CD4-positive, alpha-beta T cell treated with Interleukin-6 at 100 ng/mL for 8 hours (primary cell): Measurements from ENCODE around the gene CHEK2.
"Not testable (repeated sequence)": the region's sequence is repeated elsewhere in the genome, so short reads cannot be mapped to it uniquely, and the experiment has no call there.

Experiments used
- DNase-seq: peaks from one replicate; pipeline ENCODE4 v3.0.0-alpha.2; 2020; ENCODE audit warnings: mixed read lengths, low spot score

The CHEK2 gene

DNA sequence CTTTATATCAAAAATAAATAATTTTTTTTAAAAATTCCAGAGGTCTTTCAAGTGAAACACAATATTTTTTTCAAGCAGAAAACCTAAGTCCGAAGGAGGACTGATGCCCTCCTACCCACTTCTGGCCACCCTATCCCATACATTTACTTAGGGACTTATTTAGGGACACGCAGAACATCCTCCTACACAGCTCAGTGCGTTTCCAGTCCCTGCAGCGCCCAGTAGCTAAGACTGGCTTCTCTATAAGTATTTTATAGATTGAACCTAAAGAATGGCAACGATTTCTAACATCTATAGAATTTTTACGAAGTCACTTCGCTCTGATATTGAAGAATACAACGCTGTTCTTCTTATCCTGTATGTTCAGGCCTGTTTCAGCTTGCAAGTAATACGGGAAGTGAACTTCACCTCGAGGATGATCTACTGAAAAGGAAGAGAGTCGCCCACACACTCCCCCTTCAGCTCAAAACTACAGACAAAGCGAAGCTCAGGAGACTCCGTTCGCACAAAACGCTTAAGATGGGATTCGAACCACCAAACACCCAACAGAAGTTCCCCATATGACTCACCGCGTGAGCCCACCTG, 328 bp downstream of the CHEK2 start:
- DNase-seq: no peak

DNA sequence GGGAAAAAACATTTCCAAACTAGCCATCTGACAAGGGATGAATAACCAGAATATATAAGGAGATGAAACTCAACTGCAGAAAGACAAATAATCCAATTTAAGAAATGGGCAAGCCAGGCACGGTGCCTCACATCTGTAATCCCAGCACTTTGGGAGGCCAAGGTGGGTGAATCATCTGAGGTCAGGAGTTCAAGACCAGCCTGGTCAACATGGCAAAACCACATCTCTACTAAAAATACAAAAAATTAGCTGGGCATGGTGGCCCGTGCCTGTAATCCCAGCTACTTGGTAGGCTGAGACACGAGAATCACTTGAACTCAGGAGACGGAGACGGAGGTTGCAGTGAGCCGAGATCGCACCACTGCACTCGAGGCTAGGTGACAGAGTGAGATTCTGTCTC, 2.7 kb downstream of the CHEK2 start:
- not testable (repeated sequence) for DNase-seq

DNA sequence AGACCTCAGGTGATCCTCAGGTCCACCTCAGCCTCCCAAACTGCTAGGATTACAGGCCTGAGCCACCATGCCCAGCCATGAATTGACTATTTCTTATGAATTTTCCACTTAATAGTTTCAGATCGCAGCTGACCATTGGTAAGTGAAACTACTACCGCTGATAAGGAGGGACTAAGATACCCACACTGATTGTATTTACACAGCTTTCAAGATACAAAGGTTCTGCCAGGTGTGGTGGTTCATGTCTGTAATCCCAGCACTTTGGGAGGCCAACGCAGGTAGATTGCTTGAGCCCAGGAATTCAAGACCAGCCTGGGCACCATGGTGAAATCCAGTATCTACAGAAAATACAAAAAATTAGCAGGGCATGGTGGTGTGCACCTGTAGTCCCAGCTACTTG, 3.9 kb downstream of the CHEK2 start:
- DNase-seq: no peak

DNA sequence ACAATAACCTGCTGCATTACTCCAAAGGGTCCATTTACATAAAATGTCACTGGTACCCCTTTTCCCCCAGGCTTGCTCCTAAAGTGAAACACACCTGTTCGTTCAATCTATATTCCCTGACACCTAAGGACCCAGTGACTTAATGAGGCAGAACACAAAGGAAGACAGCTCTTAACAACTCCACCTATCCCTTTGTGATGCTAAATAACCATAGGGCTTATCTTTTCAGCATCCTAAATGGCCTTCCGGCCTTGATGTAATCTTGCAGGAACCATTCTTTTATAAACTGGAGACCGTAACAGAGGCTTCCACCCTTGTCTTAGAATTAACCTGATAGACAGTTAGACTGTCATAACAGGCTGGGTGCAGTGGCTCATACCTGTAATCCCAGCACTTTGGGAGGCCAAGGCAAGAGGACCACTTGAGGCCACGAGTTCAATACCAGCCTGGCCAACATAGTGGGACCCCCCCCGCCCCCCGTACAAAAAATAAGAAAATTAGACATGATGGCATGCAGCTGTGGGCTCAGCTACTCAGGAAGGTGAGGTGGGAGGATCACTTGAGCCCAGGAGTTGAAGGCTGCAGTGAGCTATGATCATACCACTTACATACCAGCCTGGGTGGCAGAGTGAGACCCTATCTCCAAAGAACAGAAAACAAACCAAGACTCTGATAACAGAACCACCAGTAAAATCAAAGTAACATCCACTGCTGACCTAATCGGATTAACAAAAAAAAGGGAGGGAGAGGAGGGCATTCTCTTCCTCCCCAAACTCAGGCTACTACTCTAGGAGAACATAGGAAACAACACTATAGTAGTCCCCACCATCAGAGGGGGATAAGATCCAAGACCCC, 5.1 kb downstream of the CHEK2 start:
- no peak for DNase-seq

DNA sequence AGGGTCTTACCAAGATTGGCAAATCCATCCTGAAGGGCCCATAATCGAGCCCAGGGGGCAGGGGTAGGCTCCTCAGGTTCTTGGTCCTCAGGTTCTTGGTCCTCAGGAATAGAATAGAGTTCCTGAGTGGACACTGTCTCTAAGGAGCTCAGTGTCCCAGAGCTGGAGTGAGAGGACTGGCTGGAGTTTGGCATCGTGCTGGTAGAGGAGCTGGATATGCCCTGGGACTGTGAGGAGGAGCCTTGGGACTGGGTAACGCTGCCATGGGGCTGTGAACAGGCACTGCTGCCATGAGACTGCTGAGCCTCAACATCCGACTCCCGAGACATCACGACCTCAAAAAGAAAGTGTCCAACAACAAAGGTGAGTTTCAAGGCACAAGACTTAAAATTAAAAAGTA, 7.2 kb downstream of the CHEK2 start:
- no peak for DNase-seq

DNA sequence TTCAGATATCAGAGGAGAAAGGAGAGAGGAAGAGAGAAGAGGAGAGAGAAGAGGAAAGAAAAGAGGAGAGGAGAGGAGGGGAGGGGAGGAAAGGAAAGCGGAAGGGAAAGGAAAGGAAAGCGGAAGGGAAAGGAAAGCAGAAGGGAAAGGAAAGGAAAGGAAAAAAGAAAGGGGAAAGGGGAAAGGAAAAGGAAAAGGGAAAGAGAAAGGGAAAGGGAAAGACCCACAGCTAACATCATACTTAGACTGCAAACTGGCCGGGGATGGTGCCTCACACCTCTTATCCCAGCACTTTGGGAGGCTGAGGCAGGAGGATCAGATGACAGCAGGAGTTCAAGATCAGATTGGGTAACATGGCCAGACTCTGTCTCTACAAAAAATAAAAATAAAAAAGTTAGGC, 11.4 kb downstream of the CHEK2 start:
- no peak for DNase-seq

DNA sequence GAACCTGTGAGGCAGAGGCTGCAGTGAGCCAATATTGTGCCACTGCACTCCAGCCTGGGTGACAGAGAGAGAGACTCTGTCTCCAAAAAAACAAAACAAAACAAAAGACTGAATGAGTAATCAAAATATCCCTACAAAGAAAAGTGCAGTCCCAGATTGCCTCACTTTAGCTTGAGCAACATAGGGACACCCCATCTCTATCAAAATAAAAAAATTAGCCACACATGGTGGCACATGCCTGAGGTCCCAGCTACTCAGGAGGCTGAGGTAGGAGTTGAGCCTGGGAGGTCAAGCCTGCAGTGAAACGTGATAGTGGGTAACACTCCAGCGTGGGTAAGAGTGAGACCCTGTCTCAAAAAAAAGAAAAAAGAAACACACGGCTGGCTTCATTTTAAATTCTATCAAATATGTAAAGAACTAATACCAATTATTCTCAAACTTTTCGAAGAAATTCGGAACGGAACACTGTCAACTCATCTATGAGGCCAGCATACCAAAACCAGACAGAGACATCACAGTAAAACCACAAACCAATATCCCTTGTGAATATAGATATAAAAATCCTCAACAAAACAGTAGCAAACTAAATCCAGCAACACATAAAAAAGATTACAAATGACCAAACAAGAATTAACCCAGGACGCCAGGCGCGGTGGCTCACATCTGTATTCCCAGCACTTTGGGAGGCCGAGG, 12.9 kb downstream of the CHEK2 start:
- no peak for DNase-seq

DNA sequence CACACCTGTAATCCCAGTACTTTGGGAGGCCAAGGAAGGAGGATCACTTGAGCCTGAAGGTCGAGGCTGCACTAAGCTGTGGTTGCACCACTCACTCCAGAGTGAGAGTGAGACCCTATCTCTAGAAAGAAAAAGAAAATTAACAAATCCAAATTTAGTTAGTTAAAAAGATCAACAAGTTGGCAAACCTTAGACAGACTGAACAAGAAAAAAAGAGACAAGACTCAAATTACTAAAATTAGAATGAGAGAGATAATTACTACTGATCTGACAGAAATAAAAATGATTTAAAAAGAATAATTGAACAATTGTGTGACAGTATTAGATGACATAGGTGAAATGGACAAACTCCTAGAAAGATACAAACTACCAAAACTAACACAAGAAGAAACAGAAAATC, 13.6 kb downstream of the CHEK2 start:
- no peak for DNase-seq

DNA sequence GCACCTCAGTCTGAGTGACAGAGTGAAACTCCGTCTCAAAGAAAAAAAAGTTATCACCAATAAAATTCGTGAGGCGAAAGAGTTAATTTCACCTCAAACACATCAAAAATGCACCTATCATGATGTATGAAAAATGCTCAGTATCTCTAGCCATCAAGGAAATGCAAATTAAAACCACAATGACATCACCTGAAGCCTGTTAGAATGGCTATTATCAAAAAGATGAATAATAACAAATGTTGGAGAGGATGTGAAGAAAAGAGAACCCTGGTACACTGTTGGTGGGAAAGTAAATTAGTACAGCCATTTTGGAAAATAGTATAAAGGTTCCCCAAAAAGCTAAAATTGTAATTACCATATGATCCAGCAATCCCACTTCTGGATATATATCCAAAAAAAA, 23.6 kb downstream of the CHEK2 start:
- DNase-seq: no peak

DNA sequence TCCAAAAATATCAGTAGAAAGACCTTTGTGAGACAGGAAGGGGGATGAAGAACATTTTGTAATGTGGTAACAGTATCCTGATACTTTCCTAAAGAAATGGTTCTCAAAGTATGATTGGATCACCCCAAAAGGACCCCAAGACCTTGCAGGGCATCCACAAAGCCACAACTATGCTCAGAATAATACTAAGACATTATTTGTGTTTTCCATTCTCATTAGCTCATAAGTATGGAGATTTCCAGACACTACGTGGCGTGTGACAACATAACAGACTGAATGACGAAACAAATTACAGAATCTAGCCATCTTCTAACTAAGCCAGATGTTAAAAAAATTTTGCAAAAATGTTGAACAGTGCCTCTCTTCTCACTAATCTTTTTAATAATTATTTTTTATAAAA, 24.9 kb downstream of the CHEK2 start:
- no peak for DNase-seq

DNA sequence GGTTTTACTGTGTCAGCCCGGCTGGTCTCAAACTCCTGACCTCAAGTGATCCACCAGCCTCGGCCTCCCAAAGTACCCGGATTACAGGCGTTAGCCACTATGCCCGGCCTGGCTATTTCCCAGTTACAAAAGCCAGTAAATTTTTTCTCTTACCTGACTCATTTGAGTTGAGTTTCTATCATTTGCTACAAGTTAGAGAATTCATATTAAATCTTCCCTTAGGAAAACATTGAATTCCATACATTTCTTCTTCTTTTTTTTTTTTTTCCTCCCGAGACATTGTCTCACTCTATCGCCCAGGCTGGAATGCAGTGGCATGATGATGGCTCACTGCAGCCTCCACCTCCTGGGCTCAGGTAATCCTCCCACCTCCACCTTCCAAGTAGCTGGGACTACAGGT, 26.0 kb downstream of the CHEK2 start:
- no peak for DNase-seq

DNA sequence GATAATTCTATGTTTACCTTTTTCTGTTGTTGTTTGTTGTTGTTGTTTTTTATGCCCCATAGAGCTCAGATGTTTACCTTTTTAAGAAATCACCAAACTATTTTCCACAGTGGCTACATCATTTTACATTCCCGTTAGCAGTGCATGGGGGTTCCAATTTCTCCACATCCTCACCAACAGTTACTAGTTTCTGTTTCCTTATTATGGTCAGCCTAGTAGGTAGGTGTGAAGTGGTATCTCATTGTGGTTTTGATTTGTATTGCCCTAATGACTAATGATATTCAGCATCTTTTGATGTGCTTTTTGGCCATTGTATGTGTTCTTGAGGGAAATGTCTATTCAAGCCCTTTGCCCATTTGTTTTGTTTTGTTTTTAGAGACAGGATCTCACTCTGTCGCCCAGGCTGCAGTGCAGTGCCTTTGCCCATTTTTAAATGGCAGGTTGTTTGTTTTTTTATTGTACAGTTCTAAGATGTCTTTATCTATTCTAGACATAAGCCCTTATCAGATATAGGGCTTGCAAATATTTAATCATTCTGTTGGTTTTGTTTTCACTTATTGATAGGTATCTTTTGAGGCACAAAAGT, 27.5 kb downstream of the CHEK2 start:
- DNase-seq: no peak

DNA sequence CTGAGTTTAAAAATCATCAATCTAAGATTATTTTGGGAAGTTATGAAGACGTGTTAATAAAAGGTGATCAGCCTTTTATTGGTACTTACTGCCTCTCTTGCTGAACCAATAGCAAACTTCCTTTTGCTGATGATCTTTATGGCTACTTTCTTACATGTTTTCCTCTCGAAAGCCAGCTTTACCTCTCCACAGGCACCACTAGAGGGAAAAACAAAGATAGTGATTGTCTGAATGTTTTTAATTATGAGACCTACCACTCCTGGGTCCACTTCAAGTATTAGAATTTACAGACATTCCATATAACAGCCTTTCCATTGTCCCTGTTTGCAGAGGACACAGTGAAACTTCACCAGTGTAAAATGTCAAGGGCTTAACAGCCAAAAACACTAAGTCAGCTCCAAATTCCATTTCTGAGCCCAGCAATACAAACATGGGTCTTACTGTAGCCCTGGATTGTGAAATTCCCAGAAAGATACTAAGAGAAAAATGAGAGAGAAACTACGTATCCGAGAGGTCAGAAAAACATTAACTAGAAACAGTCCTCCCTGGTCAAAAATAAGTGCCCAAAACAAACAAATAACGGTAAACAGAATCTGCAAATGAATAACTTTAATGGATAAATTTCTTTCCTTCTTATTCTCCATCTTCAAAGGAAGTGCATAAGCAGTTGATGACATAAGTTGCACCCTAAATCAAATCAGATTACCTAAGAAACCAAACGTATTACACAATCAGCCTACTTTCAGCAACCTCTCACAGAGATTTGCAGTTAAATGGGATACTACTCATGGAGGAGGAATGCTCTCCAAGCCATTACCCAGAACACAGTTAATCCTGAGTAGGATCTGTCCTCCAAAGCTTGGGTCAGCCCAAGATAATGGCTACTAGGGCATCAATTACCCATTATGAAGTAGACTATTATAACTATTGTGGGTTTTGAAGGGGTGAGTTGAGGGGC, 29.5 kb downstream of the CHEK2 start:
- no peak for DNase-seq

DNA sequence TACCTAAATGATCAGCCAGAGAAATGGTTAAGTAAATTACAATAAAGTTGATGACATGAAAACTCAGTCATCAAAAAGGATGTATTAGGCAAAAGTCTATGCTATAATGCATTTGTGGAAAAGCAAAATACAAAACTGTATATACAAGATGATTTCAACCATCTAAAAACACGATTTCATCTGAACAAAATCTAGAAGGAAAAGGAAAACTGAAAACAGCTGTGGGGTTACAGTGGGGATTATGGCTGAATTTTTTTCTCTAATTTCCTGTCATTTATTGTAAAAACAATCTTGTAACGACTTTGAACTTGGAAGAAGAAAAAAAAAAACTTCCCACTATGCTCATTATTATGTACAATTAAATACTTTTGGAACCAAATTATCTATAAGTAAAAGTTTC, 30.3 kb downstream of the CHEK2 start:
- no peak for DNase-seq

DNA sequence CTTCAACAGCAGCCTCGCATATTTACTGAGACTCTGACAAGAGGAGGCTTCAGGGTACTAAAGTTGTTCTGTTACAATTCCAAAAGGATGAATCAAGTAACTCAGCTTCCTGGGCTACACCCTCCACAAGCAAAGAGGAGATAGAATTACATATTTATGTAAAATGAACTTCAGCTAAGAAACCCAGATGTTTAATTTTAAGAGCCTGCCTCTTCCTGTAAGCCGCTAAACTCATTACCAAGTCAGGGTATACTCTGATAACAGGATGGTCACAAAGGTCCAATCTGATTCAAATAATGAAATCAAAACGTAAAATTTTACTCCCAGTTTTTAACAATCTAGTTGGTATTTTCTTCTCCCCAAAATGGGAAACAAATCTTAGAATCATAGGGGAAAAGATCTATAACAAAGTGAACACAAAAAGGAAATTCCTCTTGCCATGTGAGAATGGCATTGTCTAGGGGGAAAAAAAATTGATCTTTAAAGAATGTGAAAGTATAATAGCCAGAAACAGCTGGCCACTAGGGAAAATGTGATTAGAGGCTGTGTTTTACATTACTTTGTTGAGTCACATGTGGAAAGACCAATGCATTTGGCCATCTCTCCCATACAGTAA, 30.9 kb downstream of the CHEK2 start:
- DNase-seq: no peak

DNA sequence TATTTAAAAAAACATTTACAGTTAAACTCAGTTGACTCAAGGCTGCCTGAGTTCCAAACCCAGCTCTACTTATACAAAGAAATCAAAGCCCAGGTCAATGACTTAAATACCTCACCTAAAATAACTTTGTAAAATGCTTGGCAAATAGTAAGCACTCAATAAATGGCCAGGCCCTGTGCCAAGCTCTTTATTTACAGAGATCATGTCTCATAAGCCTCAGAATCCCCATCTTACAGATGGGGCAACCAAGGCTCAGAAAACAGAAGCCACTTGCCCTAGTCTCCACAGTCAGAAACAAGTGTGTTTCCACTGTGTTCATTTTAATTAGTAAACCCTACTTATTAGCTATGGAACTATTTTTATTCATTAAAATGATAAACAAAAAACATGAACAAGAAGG, 31.5 kb downstream of the CHEK2 start:
- no peak for DNase-seq

DNA sequence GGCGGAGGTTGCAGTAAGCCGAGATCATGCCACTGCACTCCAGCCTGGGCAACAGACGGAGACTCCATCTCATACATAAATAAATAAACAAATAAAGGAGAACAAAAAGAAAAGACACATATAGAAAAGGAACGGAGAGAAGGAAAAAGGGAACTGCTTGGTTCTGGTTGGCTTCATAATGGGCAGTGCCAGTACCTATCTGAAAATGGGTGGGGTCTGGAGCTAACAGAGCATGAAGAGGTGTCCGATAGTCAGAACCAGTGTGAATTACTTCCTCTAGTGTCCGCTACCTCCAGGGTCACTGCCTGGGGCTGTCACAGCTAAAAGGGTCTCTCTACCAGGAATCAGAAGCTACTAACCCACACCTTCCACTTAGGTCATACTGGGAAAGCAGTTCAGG, 34.8 kb downstream of the CHEK2 start:
- DNase-seq: no peak

DNA sequence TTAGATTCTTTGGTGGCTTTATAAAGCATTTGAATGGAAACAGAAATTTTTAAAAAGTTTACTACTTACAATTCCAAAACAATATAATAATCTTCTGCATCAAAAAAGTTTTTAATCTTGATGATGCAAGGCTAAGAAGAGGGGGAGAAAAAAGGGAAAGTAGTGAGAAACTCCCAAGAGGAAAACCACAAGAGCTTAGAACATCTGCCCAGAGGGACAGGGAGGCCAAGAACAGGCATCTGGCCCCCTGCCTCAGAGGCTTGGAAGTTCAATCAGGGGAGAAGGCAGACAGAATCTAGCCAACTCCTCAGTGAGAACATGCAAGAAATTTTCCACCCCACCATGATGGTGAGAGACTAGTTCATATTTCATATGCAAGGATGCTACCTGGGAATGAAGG, 38.2 kb downstream of the CHEK2 start:
- DNase-seq: no peak

DNA sequence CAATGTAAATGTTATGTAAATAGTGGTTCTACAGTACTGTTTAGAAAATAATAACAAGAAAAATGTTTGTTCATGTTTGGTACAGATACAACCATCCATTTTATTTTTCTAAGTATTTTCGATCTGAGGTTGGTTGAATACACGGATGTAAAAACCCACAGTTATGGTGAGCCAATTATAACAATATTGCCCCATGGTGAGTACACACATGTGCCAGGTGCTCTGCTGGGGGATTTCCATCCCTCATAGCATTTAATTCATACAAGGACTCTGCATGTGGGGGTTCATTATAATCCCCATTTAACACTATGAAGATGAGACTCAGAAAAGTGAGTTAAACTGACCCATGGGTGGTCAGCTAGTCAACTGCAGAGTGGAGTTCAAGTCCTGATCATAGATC, 38.7 kb downstream of the CHEK2 start:
- DNase-seq: no peak

DNA sequence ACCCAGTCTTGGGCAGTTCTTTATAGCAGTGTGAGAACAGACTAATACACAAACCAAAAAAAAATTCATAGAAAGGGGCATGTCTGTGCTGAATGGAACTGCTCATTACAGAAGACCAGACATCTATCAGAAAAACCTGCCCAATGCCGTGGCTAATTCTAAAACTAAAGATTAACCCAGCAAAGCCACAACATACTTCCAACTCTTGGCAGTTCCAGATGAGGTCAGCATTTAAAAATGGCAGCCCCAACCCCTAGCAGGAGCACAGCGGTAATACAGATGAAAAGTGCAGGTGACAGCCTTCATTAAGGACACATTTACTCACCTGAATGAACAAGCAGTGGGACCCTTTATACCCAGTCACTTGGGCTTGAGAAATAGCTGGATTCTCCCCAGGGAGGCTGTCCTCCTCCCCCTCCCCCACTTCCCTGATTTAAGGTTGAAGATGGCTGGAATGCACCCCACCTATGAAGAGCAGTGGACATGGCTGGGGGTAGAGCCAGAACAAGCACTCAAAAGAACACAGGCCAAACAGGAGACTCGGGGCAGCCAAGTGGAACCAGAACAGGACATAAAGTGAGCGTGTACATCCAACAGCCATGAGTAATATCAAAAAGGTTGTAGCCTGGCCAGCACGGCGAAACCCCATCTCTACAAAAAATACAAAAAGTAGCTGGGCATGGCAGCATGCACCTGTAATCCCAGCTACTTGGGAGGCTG, 48.4 kb downstream of the CHEK2 start:
- DNase-seq: not testable (repeated sequence)

DNA sequence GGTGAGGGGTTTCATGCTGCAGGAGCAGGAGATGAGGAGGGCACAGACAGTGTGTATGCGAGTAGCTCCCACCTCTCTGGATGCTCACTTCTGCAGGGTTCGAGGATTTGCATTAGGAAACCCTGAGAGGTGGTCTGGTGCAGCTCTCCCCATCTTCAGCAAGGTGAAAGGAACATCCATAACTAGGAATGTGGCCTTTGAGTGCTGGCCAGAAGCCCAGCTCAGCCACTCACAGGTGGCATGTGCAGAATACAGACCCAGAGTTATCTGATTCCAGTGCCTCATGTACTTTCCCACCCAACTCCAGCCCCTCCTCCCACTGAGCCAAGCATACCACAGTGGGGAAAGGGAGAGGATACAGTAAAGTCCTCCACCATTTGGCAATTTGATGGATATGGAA, 51.8 kb downstream of the CHEK2 start:
- not testable (repeated sequence) for DNase-seq
